ENCODE measurements around the gene ZFYVE26.

ZFYVE26 gene

GRCh38 chr14:67763158-67763822 lies 53.1 kb downstream of the ZFYVE26 start:
- TF ChIP-seq YY1 (IDR thresholded peaks at IDR 0.05; ENCODE audit: insufficient read depth, insufficient read length) (no peak), ZNF274 (IDR thresholded peaks at IDR 0.05; ENCODE audit: low read depth, low read length) (no peak), SUZ12 (IDR thresholded peaks at IDR 0.05; ENCODE audit: extremely low read depth, insufficient read depth, insufficient read length) (no peak)
- DNase-seq (ENCODE audit: low read depth, low spot score), result no peak
- Histone ChIP-seq H3K4me1 (ENCODE audit: insufficient read depth, insufficient read length) (no peaks in the 10 kb centered on the region), H3K27me3 (ENCODE audit: insufficient read depth, insufficient read length) (no peaks in the 10 kb centered on the region), H3K36me3 (ENCODE audit: insufficient read depth, insufficient read length, low read length) (peaks cover 70% of the 10 kb centered on the region), H3K9me3 (ENCODE audit: insufficient read depth, low read length) (no peaks in the 10 kb centered on the region), H3K9ac (ENCODE audit: insufficient read length, low read depth) (no peak overlapping the region), H3K4me3 (ENCODE audit: insufficient read length, low read depth) (no peak overlapping the region)

GRCh38 chr14:67762051-67762450 lies 54.3 kb downstream of the ZFYVE26 start:
- H3K27me3 ChIP-seq (ENCODE audit: insufficient read depth, insufficient read length), result no peaks in the 10 kb centered on the region
- H3K4me3 ChIP-seq (ENCODE audit: insufficient read length, low read depth), result no peak overlapping the region
- TF ChIP-seq SUZ12 (IDR thresholded peaks at IDR 0.05; ENCODE audit: extremely low read depth, insufficient read depth, insufficient read length) (no peak), ZNF274 (IDR thresholded peaks at IDR 0.05; ENCODE audit: low read depth, low read length) (no peak), YY1 (IDR thresholded peaks at IDR 0.05; ENCODE audit: insufficient read depth, insufficient read length) (no peak)
- no peak overlapping the region for H3K9ac ChIP-seq (ENCODE audit: insufficient read length, low read depth)
- H3K9me3 ChIP-seq (ENCODE audit: insufficient read depth, low read length), result no peaks in the 10 kb centered on the region
- H3K36me3 ChIP-seq (ENCODE audit: insufficient read depth, insufficient read length, low read length), result peaks cover 62% of the 10 kb centered on the region
- no peaks in the 10 kb centered on the region for H3K4me1 ChIP-seq (ENCODE audit: insufficient read depth, insufficient read length)
- DNase-seq (ENCODE audit: low read depth, low spot score), result no peak

- TF ChIP-seq SUZ12 (IDR thresholded peaks at IDR 0.05; ENCODE audit: extremely low read depth, insufficient read depth, insufficient read length) (no peak), YY1 (IDR thresholded peaks at IDR 0.05; ENCODE audit: insufficient read depth, insufficient read length) (no peak), ZNF274 (IDR thresholded peaks at IDR 0.05; ENCODE audit: low read depth, low read length) (no peak)
- peaks cover 54% of the 10 kb centered on the region for H3K36me3 ChIP-seq (ENCODE audit: insufficient read depth, insufficient read length, low read length)
These were observed 56.5 kb downstream of the ZFYVE26 start for GRCh38 chr14:67759916-67760315.

GRCh38 chr14:67757175-67757574 lies 59.2 kb downstream of the ZFYVE26 start:
- Histone ChIP-seq H3K9ac (ENCODE audit: insufficient read length, low read depth) (no peak overlapping the region), H3K9me3 (ENCODE audit: insufficient read depth, low read length) (no peaks in the 10 kb centered on the region), H3K27me3 (ENCODE audit: insufficient read depth, insufficient read length) (no peaks in the 10 kb centered on the region), H3K4me3 (ENCODE audit: insufficient read length, low read depth) (no peak overlapping the region), H3K4me1 (ENCODE audit: insufficient read depth, insufficient read length) (no peaks in the 10 kb centered on the region), H3K36me3 (ENCODE audit: insufficient read depth, insufficient read length, low read length) (peaks cover 57% of the 10 kb centered on the region)
- TF ChIP-seq YY1 (IDR thresholded peaks at IDR 0.05; ENCODE audit: insufficient read depth, insufficient read length), result no peak
- DNase-seq (ENCODE audit: low read depth, low spot score), result no peak

More at GRCh38 chr14:67759916-67760315, 56.5 kb downstream of the ZFYVE26 start:
- Histone ChIP-seq H3K27me3 (ENCODE audit: insufficient read depth, insufficient read length) (no peaks in the 10 kb centered on the region), H3K4me1 (ENCODE audit: insufficient read depth, insufficient read length) (no peaks in the 10 kb centered on the region), H3K9me3 (ENCODE audit: insufficient read depth, low read length) (no peaks in the 10 kb centered on the region), H3K4me3 (ENCODE audit: insufficient read length, low read depth) (no peak overlapping the region), H3K9ac (ENCODE audit: insufficient read length, low read depth) (no peak overlapping the region)
- DNase-seq (ENCODE audit: low read depth, low spot score), result no peak

GRCh38 chr14:67756496-67756895 lies 59.9 kb downstream of the ZFYVE26 start:
- TF ChIP-seq YY1 (IDR thresholded peaks at IDR 0.05; ENCODE audit: insufficient read depth, insufficient read length) (no peak), SUZ12 (IDR thresholded peaks at IDR 0.05; ENCODE audit: extremely low read depth, insufficient read depth, insufficient read length) (no peak), ZNF274 (IDR thresholded peaks at IDR 0.05; ENCODE audit: low read depth, low read length) (no peak)
- Histone ChIP-seq H3K36me3 (ENCODE audit: insufficient read depth, insufficient read length, low read length) (peaks cover 60% of the 10 kb centered on the region), H3K4me1 (ENCODE audit: insufficient read depth, insufficient read length) (no peaks in the 10 kb centered on the region), H3K9me3 (ENCODE audit: insufficient read depth, low read length) (no peaks in the 10 kb centered on the region), H3K27me3 (ENCODE audit: insufficient read depth, insufficient read length) (no peaks in the 10 kb centered on the region), H3K4me3 (ENCODE audit: insufficient read length, low read depth) (no peak overlapping the region), H3K9ac (ENCODE audit: insufficient read length, low read depth) (no peak overlapping the region)
- DNase-seq (ENCODE audit: low read depth, low spot score), result no peak

GRCh38 chr14:67749341-67750084 lies 66.9 kb downstream of the ZFYVE26 start:
- Histone ChIP-seq H3K36me3 (ENCODE audit: insufficient read depth, insufficient read length, low read length) (peaks cover 64% of the 10 kb centered on the region), H3K4me1 (ENCODE audit: insufficient read depth, insufficient read length) (no peaks in the 10 kb centered on the region)
- no peak for DNase-seq (ENCODE audit: low read depth, low spot score)

GRCh38 chr14:67748312-67748711 lies 68.1 kb downstream of the ZFYVE26 start:
- Histone ChIP-seq H3K9ac (ENCODE audit: insufficient read length, low read depth) (no peak overlapping the region), H3K36me3 (ENCODE audit: insufficient read depth, insufficient read length, low read length) (peaks cover 52% of the 10 kb centered on the region), H3K9me3 (ENCODE audit: insufficient read depth, low read length) (no peaks in the 10 kb centered on the region), H3K4me3 (ENCODE audit: insufficient read length, low read depth) (no peak overlapping the region), H3K4me1 (ENCODE audit: insufficient read depth, insufficient read length) (no peaks in the 10 kb centered on the region), H3K27me3 (ENCODE audit: insufficient read depth, insufficient read length) (no peaks in the 10 kb centered on the region)
- TF ChIP-seq ZNF274 (IDR thresholded peaks at IDR 0.05; ENCODE audit: low read depth, low read length) (no peak), SUZ12 (IDR thresholded peaks at IDR 0.05; ENCODE audit: extremely low read depth, insufficient read depth, insufficient read length) (no peak), YY1 (IDR thresholded peaks at IDR 0.05; ENCODE audit: insufficient read depth, insufficient read length) (no peak)
- no peak for DNase-seq (ENCODE audit: low read depth, low spot score)

More at GRCh38 chr14:67749341-67750084, 66.9 kb downstream of the ZFYVE26 start:
- no peaks in the 10 kb centered on the region for H3K27me3 ChIP-seq (ENCODE audit: insufficient read depth, insufficient read length)
- H3K9ac ChIP-seq (ENCODE audit: insufficient read length, low read depth), result no peak overlapping the region
- no peak for TF ChIP-seq ZNF274 (IDR thresholded peaks at IDR 0.05; ENCODE audit: low read depth, low read length)
- TF ChIP-seq YY1 (IDR thresholded peaks at IDR 0.05; ENCODE audit: insufficient read depth, insufficient read length), result no peak
- no peak for TF ChIP-seq SUZ12 (IDR thresholded peaks at IDR 0.05; ENCODE audit: extremely low read depth, insufficient read depth, insufficient read length)
- H3K9me3 ChIP-seq (ENCODE audit: insufficient read depth, low read length), result no peaks in the 10 kb centered on the region
- no peak overlapping the region for H3K4me3 ChIP-seq (ENCODE audit: insufficient read length, low read depth)
